ENCODE data around the gene MCC. TPM values are rescaled to one million over a fixed set of nuclear protein-coding genes. Genes with fewer than 3 reads are reported as not detected.

MCC gene
- total RNA-seq, 1 experiment from 2014 or later, result 7.1 TPM

GRCh38 chr5:113375480-113376060 is 112.7 kb downstream of the MCC start:
- ATAC-seq (no peak), DNase-seq (no peak)
- H3K36me3 ChIP-seq (ENCODE audit: low read depth, low read length), result no peaks in the 10 kb centered on the region
- no peak overlapping the region for H2AFZ ChIP-seq (ENCODE audit: low read length)
- H3K9ac ChIP-seq (ENCODE audit: low read length), result no peak overlapping the region
- H3K9me3 ChIP-seq (ENCODE audit: low read length), result no peaks in the 10 kb centered on the region
- BruUV-seq (replicated peaks), result no TSS peak
- no peaks in the 10 kb centered on the region for H4K20me1 ChIP-seq (ENCODE audit: low read length)
- H3K79me2 ChIP-seq (ENCODE audit: low read length), result no peaks in the 10 kb centered on the region
- H3K4me3 ChIP-seq (ENCODE audit: low read length), result no peak overlapping the region
- H3K4me1 ChIP-seq (ENCODE audit: insufficient read depth, low read length), result no peaks in the 10 kb centered on the region
- TF ChIP-seq EZH2phosphoT487 (IDR thresholded peaks at IDR 0.05; ENCODE audit: borderline replicate concordance, low read length), result no peak
- no peak overlapping the region for H3K4me2 ChIP-seq (ENCODE audit: low read length)
- ChIA-PET CTCF (no interaction called here), POLR2A (ENCODE audit: unreplicated experiment) (no interaction called here)
- intact Hi-C loops (cut with micrococcal nuclease), result no loop called here
- H3K27me3 ChIP-seq (ENCODE audit: low read length), result no peaks in the 10 kb centered on the region
- no peaks in the 10 kb centered on the region for H3F3A ChIP-seq (ENCODE audit: low read length, unreplicated experiment)
- no peaks in the 10 kb centered on the region for H3K9me2 ChIP-seq (replicated peaks; ENCODE audit: low read length)
- no peak overlapping the region for H3K27ac ChIP-seq (ENCODE audit: low read length)

GRCh38 chr5:113373426-113373825 is 114.8 kb downstream of the MCC start:
- CTCF ChIA-PET, result no interaction called here
- BruUV-seq (replicated peaks), result no TSS peak
- no peak for DNase-seq
- Histone ChIP-seq H3K9me3 (ENCODE audit: low read length) (no peaks in the 10 kb centered on the region), H3K9me2 (replicated peaks; ENCODE audit: low read length) (no peaks in the 10 kb centered on the region), H3F3A (ENCODE audit: low read length, unreplicated experiment) (no peaks in the 10 kb centered on the region), H3K79me2 (ENCODE audit: low read length) (no peaks in the 10 kb centered on the region), H3K27me3 (ENCODE audit: low read length) (no peaks in the 10 kb centered on the region), H2AFZ (ENCODE audit: low read length) (no peak overlapping the region), H3K27ac (ENCODE audit: low read length) (no peak overlapping the region), H3K4me3 (ENCODE audit: low read length) (no peak overlapping the region), H3K4me1 (ENCODE audit: insufficient read depth, low read length) (no peaks in the 10 kb centered on the region), H4K20me1 (ENCODE audit: low read length) (no peaks in the 10 kb centered on the region), H3K9ac (ENCODE audit: low read length) (no peak overlapping the region), H3K4me2 (ENCODE audit: low read length) (no peak overlapping the region), H3K36me3 (ENCODE audit: low read depth, low read length) (no peaks in the 10 kb centered on the region)
- intact Hi-C loops (cut with micrococcal nuclease), result no loop called here
- no peak for ATAC-seq
- TF ChIP-seq EZH2phosphoT487 (IDR thresholded peaks at IDR 0.05; ENCODE audit: borderline replicate concordance, low read length) (no peak), EZH2 (IDR thresholded peaks at IDR 0.05; ENCODE audit: low read length, unreplicated experiment) (no peak), CTCF (conservative IDR thresholded peaks at IDR 0.05; ENCODE audit: low read depth, low read length) (no peak)
- POLR2A ChIA-PET (ENCODE audit: unreplicated experiment), result no interaction called here

GRCh38 chr5:113371721-113372196 is 116.5 kb downstream of the MCC start:
- BruUV-seq (replicated peaks), result no TSS peak
- Histone ChIP-seq H3K4me1 (ENCODE audit: insufficient read depth, low read length) (no peaks in the 10 kb centered on the region), H4K20me1 (ENCODE audit: low read length) (no peaks in the 10 kb centered on the region), H2AFZ (ENCODE audit: low read length) (no peak overlapping the region), H3K27me3 (ENCODE audit: low read length) (no peaks in the 10 kb centered on the region), H3K79me2 (ENCODE audit: low read length) (no peaks in the 10 kb centered on the region), H3K27ac (ENCODE audit: low read length) (no peak overlapping the region), H3K4me3 (ENCODE audit: low read length) (no peak overlapping the region), H3K9me2 (replicated peaks; ENCODE audit: low read length) (no peaks in the 10 kb centered on the region), H3F3A (ENCODE audit: low read length, unreplicated experiment) (no peaks in the 10 kb centered on the region), H3K36me3 (ENCODE audit: low read depth, low read length) (no peaks in the 10 kb centered on the region), H3K9me3 (ENCODE audit: low read length) (no peaks in the 10 kb centered on the region), H3K4me2 (ENCODE audit: low read length) (no peak overlapping the region), H3K9ac (ENCODE audit: low read length) (no peak overlapping the region)
- ChIA-PET CTCF (no interaction called here), POLR2A (ENCODE audit: unreplicated experiment) (no interaction called here)
- ATAC-seq (peak; percentile 83), DNase-seq (peak; percentile 15)
- no peak for TF ChIP-seq EZH2 (IDR thresholded peaks at IDR 0.05; ENCODE audit: low read length, unreplicated experiment)
- no peak for TF ChIP-seq CTCF (conservative IDR thresholded peaks at IDR 0.05; ENCODE audit: low read depth, low read length)
- no peak for TF ChIP-seq EZH2phosphoT487 (IDR thresholded peaks at IDR 0.05; ENCODE audit: borderline replicate concordance, low read length)
- intact Hi-C loops (cut with micrococcal nuclease), result no loop called here

Measured in PC-3 (cell line).